GM21576 (cell line): ENCODE results near the gene DLEU7.

Experiments
- ATAC-seq: cut with Tn5 transposase; IDR thresholded peaks from one replicate; pipeline ENCODE4 v1.9.1; 2021; ENCODE audit warnings: mild to moderate bottlenecking, moderate library complexity; ENCODE audit not compliant: unreplicated experiment

Gene DLEU7

DNA sequence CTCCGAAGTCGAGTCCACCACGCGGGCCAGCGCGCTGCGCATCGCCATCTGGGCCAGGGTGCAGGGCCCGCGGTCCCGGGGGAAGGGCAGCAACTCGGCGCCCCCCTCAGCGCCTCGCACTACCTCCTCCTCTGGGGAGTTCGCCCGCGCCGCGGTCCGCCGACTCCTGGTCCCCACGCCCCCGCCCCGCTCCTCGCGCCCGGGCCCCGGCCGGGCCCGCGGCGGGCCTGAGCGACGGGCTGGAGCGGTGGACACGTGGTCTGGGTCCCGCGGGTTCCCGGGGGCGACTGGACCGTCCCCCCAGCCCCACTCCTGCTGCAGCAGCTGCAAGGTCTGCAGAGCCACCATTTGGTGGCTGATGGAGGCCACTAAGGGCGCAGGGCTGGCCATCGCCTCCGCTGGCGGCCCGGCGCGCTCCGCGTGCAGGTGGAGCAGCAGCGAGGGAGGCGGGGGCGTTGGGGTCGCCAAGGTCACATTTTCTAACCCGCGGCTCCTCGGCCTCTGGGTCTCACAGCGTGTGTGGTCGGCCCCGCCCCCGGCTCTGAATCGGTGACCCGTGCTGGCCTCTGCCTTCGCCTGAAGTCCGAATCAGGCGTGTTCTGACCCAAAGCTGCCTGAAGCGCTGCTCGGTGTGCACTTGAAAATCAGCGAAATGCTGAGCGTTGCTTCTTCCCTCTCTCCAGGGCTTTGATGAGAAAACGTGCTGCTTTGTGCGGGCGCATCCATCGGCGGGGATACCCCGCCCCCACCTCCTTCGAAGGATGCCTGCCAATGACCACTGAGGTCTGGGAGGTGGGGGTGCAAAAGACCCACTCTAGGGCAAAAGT is at the start of gene DLEU7:
DLEU7 (minus strand) TSS at position 436 of the 827 bp plus-strand sequence; CDS start at position 390, 46 bp downstream.
- ATAC-seq: no peak

DNA sequence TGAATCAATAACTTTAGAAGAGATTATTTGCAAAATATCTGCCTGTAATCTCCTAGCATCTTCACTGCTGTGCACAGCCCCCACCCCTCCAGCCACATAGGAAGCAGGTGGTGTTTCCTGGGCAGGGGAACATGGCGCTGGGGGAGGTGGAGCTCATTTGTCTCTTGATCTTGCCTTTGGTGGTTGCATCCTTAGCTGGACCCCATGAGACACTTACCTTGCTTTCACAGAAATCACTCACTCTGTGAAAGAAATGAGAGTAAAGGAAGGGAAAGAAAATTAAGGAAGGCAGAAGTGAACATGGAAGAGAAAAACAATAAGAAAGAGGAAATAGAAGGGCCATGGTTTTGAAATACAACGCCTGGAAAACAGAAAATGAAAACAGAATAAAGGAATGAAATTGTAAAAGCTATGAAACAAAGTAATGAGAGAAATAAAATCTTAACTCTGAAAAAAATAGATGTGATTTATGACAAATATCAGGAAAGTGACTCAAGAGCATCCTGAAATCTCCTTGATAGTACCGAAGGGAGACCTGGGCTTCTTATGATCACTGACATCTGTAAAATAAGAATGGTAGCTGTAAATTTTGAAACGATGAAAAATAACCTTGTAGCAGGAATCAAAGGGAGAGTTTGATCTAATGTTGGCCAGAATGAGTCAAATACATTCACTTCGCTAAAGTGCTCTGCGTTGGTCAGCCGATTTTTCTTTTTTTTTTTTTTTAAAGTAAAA is 48.9 kb upstream of the DLEU7 start:
- ATAC-seq: peak; percentile 40

DNA sequence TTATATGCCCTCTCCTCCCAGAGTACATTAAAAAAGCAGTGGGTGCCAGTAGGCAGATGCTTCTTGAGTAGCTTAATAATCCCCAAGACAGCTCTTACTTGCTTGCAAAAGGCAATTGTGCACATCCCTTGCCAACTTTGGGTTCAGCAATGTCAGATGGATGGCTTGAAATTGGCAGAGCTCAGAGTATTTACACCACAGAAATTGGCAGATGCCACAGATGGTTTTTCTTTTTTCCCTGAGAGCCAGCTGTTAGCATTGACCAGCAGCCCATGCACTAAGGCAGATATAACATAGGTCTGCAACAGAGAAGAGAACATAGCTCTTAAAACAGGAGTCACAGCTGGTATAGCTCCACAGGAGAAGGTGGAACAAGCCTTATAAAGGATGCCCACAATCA is 47.7 kb upstream of the DLEU7 start:
- no peak for ATAC-seq

DNA sequence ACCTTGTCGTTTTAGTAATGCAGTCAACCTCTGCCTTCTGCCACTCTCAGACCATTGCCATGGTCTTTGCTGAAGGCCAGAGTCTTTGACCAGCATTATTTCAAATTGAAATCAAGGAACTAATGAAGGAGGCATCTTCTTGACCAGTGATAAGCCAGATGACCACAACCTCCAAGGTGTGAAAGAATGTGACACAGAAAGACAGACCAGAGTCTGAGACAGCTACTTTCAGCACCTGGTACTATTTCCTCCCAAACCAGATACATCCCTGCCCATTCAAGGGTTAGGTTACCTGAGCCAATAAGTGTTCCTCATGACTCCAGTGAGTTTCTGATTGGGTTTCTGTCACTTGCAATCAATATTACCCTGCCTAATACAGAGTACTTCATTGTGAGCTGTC is 45.8 kb upstream of the DLEU7 start:
- no peak for ATAC-seq

DNA sequence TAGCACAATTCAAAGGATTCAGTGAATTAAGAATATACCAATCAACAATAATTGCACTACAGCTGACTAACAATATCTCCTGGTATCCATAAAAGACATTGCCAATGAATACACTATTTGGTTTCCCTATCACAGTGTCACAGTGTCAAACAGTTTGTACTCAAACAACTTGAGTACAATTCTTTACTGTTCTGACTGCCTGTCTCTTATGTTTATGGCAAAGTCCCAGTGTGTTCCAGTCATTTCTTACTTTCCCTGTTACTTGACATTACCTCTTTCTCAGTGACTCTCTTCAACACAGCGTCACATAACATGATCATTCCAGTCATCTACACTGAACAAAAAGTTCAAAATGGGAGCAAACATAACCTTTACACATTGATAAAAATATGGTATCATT is 44.9 kb upstream of the DLEU7 start:
- ATAC-seq: no peak

DNA sequence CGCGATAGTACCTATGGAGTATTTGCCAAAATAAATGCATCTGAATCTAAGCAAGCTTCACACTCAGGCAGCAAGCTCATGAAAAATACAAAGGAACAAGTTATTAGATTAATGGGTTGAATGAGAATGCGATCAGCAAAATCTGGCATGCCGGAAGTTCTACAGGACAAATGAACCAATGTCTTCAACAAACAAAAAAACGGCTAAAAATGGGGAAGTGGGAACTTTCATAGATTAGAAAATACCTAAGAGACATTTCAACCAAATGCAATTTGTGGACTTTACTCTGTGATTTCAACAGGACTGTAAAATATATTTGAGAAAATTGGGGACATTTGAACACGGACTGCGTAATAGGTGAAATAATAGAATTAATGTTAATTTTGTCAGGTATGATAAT is 43.7 kb upstream of the DLEU7 start:
- no peak for ATAC-seq

DNA sequence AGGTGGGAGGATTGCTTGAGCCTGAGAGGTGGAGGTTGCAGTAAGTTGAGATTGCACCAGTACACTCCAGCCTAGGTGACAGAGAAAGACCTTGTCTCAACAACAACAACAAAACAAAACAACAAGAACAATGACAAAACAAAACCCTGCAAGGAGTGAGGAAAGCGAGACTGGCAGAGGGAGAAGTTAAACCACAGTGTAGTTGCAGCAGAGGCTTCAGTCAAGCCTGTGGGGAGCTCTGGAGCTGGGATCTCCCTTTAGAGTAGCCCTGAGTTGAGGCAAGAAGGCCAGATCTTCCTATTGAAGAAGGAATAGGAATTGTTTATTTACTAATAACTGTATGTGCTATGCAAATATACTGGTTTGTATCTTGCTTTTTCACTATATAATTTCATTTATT is 40.8 kb upstream of the DLEU7 start:
- ATAC-seq: no peak

DNA sequence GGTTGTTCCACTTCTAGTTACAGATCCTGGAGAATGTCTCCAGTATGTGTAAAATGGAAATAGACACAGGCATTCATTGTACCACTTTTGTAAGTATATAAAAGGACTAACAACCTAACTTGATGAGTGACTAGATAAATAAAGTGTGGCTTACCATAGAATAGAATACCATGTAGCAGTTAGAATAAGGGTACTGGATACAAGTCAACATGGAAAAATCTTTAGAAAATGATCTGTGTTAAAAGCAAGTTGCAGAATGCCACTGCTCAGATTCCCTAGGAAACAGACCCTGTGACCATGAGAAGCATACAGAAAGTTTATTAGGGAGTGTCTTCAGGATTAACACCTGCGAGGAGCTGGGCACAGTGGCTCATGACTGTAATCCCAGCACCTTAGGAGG is 40.2 kb upstream of the DLEU7 start:
- no peak for ATAC-seq

DNA sequence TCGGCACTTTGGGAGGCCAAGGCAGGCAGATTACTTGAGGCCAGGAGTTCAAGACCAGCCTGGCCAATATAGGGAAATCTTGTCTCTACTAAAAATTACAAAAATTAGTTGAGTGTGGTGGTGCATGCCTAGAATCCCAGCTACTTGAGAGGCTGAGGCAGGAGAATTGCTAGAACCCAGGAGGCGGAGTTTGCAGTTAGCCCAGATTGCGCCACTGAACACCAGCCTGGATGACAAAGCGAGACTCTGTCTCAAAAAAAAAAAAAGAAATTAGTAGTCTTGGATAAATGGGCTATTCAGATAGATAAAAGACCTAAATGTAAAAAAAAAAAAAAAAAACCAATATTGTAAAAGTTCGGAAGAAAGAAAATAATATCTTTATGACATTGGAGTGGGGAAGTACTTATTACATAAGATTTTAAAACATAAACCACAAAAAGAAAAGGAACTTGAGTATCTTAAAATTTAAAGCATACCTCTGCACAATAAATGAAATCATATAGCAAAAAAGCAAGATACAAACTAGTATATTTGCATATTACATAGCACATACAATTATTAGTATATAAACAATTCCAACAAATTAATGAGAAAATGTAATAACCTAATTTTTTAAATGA is 39.4 kb upstream of the DLEU7 start:
- ATAC-seq: no peak

DNA sequence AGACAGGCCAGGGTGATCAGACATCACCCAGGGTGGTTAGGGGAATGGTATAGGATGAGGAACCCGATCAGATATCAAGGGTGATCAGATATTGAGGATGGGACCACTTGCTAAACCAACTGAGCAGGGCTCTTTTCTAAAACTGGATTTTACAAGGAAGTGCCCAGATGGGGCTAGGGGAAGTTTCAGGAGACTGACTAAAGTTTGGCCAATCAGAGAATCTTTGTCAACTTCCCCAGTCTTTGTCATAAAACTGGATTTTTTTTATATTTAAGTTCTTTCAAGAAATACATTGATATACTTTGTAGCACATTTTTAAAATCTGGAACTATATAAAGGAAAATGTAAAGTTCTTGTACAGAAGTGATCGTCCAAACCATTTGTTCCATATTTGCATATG is 30.5 kb upstream of the DLEU7 start:
- no peak for ATAC-seq

DNA sequence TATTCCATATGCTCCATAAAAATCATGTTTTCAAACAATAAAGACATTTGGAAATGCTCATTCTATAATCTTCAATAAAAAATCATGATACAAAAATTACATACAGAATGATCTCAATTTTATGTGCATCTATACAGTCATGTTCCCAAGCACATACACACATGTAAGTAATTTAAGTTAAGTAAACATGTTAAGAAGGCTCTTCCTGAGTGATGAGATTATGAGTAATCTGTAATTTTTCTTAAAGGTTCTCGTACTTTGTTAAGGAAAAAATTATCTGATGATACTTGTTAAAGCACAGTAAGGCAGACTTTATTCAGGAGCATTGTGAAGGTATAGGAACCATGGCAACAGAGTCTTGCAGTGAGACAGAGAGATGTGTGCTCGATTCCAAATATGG is 30.0 kb upstream of the DLEU7 start:
- no peak for ATAC-seq

DNA sequence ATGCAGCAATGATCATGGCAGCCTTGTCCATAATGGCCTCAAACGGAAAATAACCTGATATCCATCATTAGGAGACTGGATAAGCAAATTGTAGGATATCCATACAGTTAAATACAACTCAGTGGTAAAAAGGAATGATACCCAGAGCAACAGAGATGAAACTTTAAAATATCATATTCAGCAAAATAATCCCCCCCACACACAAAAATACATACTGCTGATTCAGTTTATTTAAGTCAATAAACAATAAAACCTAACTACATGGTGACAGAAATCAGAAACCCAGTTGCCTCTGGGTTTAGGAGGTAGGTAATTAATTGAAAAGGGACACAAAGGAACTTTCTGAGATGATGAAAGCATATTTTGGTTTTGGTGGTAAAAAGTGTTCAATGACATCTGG is 27.9 kb upstream of the DLEU7 start:
- no peak for ATAC-seq

DNA sequence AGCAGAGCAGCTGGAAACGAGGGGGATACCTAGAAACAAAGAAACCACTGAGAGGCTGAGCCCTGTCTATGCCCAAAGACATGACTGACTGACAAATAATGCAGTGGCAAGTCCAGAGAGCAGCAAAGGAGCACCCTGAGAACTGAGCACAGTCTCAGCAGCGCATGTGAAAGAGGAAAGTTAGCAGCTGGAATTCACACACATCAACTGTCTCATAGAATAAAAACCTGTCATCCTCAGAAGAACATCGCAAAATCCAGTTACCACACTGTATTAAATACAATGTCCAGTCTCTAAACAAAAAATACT is 24.1 kb upstream of the DLEU7 start:
- no peak for ATAC-seq

DNA sequence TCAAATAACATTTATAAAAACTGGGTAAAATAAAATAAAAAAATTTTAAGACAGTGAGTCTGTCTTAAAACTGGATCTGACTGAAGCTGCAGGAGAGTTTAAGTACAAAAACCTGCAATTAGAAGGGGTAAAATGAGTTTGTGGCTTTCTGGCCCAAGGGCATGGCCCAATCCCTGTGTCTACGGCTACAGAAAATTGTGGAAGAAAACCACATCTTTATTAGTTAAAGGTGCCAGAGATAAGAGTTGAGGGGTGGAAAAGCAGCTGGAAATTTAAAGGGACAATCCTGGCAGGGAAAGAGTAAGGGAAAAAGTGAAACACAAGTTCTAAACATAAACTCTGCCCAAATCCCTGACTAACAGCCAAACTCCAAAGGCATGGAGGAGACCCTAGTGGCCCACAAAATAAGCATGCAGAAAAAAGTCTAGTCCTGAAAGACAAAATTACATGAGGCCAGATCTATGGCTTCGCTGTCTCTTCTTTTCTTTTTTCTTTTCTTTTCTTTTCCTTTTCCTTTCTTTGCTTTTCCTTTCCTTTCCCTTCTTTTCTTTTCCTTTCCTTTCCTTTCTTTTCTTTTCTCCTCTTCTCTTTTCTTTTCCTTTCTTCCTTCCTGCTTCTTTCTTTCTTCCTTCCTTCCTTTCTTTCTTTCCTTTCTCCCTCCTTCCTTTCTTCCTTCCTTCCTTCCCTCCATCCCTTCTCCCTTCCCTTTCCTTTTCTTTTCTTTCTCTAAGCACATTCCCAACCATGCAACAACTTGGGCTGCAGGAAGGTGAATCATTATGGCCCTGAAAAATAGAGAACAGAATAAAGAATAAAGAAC is 23.5 kb upstream of the DLEU7 start:
- ATAC-seq: no peak

DNA sequence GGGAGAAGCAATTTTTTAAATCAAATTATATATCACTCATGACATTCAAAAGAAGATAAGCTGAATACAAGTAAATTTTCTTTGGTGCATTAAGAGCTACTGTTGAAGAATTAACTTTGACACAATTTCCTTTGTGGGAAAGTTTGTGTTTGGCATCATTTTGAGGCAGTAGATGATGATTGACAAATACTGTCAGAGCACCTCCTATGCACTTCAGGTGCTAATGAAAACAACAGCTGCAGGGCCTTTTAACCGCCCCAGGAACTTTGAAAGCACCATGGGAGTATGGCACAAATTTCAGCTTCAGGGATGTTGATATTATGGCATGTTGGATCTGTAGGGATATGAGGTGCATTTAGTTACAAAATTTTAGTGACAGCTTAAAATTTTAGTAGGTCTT is 21.0 kb upstream of the DLEU7 start:
- ATAC-seq: no peak

DNA sequence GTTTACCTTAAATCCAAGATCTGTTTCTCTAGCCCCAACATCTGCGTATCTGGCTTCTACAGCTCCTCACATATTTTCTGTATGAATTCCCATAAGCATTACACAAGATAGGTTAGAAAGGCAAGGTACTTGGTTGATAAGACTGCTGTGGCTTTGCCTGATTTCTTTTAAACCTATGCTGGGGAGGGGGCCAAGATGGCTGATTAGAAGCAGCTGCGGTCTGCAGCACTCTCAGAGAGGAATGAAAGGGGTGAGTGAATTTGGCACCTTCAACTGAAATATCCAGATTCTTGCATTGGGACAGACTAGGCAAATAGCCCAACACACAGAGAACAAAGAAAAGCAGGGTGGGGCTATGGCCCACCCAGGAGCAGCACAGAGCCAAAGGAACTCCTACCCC is 12.2 kb upstream of the DLEU7 start:
- ATAC-seq: no peak

DNA sequence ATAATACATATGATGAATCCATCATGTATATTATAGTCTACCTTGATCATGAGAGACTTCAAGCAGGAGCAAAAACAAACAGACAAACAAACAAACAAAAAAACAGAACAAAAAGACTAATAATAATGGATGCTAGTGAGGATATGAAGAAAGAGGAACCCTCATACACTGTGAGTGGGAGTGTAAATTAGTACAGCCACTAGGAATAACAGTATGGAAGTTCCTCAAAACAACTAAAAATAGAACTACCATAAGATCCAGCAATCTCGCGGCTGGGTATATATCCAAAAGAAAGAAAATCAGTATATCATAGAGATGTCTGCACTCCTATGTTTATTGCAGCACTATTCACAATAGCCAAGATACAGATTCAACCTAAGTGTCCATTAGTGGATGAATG is 7.0 kb upstream of the DLEU7 start:
- ATAC-seq: no peak

DNA sequence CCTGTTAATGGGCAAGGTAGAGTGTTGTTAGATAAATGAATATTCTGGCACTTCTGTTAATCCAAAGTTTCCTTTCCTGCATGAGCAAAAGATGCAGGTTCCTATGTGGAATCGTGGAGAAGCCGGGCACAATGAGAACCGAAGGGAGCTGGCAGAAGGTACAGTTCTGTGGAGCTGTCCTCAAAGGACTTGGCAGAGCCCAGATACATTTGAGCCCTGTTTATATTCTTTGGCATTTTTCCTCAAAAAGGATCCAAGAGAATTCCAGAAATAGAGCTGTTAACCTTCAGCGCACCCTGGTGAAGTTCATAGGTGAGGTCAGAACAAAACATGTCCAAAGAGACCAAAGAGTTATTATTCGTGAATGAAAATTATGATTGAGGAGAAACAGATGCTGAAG is 4.0 kb upstream of the DLEU7 start:
- no peak for ATAC-seq

DNA sequence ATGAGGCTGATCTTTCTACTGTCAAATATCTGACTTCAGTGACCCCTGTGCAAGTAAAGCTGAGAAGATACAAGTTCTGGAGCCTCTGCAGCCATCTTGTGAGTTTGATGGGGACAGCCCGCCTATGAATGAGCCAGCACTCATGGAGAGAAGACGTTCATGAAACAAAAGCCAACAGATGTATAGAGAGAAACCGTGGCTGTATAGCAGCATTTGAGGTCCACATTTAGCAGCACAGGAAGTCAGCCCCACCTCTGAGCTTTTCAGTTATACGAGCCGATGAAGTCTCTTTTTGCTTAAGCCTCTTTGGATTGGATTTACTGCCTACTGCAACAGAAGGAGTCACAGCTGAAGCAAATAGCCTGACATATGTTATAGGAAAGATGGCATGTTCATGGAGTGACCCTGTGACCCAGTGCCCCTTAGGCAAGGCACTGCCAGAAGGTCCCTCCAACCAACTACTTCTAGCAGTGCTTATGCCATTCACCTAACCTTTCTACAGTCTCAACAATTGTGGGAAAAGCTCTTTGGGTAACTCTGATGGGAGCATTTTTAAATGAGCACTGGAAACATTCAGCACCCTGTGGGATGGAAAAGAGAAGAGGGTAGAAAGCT is 3.5 kb upstream of the DLEU7 start:
- ATAC-seq: peak; percentile 64

DNA sequence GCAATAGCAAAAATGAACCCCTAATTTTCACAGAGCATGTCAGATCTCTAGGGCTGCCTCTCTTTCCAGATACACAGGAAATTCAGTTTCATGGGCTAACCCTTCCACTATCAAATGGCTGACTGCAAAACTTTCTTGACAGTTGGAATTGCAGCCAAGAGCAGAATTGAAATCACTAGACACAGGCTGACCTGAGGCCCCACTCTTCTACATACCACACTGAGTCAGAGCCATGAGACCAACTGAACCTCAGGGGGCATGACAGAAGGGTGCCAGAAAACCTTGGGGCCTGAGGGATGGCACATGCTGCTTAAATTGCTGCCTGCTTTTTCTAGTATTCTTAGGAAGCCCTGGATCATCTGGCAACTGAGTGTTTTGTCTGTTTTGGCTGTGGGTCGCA is 1.7 kb upstream of the DLEU7 start:
- no peak for ATAC-seq
